GM23338 (cell line): ENCODE results near the gene ZBTB7C.

ENCODE experiments used
- CREB1 ChIP-seq: fragments of 250-450 bp; sonication (Bioruptor Pico); IDR thresholded peaks from 2 replicates; pipeline ENCODE4 v1.5.0; 2020; ENCODE audit warnings: low read depth, mild to moderate bottlenecking, moderate library complexity
- CTCF ChIP-seq, 2 experiments: fragments of 200-600 bp in 1 of 2; sonication (generic) in 1 of 2; conservative IDR thresholded peaks; 2 replicates each; pipeline versions ENCODE4 v1.5.1 to v1.6.1; 2016 to 2017; ENCODE audit warnings: antibody characterized with exemption in 2 of 2, low read depth in 2 of 2, mild to moderate bottlenecking in 2 of 2, moderate library complexity in 1 of 2
- EZH2 ChIP-seq: fragments of 200-600 bp; sonication (generic); IDR thresholded peaks from one replicate; pipeline ENCODE4 v1.8.0; 2017; ENCODE audit warnings: antibody characterized with exemption, mild to moderate bottlenecking, low read depth; ENCODE audit not compliant: unreplicated experiment
- EZH2phosphoT487 ChIP-seq: fragments of 200-600 bp; sonication (generic); IDR thresholded peaks from one replicate; pipeline ENCODE4 v1.8.1; 2018; ENCODE audit warnings: antibody characterized with exemption; ENCODE audit not compliant: unreplicated experiment
- JUNB ChIP-seq: IDR thresholded peaks from one replicate; pipeline ENCODE4 v1.6.1; 2016; ENCODE audit warnings: antibody characterized with exemption; ENCODE audit not compliant: unreplicated experiment
- POLR2AphosphoS5 ChIP-seq: IDR thresholded peaks from 2 replicates; pipeline ENCODE4 v1.6.1; 2016; ENCODE audit warnings: antibody characterized with exemption, low read depth
- REST ChIP-seq: IDR thresholded peaks from one replicate; pipeline ENCODE4 v1.6.1; 2018; ENCODE audit warnings: antibody characterized with exemption; ENCODE audit not compliant: unreplicated experiment
- STAT1 ChIP-seq: IDR thresholded peaks from one replicate; pipeline ENCODE4 v1.6.1; 2016; ENCODE audit warnings: antibody characterized with exemption; ENCODE audit not compliant: unreplicated experiment

- TF ChIP-seq CTCF (conservative IDR thresholded peaks at IDR 0.05; ENCODE audit: low read depth in 2 of 2), result no peak
- no peak for TF ChIP-seq POLR2AphosphoS5
- TF ChIP-seq REST, result no peak
- no peak for TF ChIP-seq EZH2
- no peak for TF ChIP-seq JUNB
- no peak for TF ChIP-seq EZH2phosphoT487
- no peak for TF ChIP-seq CREB1 (CRISPR knock-in tag)
- TF ChIP-seq STAT1, result no peak
These were observed 21.0 kb upstream of the ZBTB7C start for GRCh38 chr18:48430150-48430549.
